GOT3 (cell line): ENCODE results near the gene DNMT3L.
"Not testable (repeated sequence)": the region's sequence is repeated elsewhere in the genome, so short reads cannot be mapped to it uniquely, and the experiment has no call there.

Experiments
- DNase-seq: peaks from one replicate; lab custom pipeline; 2025; ENCODE audit warnings: mixed read lengths; lab: John Stamatoyannopoulos, UW

Gene DNMT3L

GRCh38 chr21:44295163-44295573, 33.5 kb upstream of the DNMT3L start:
- no peak for DNase-seq

- DNase-seq = no peak
Measured at GRCh38 chr21:44294391-44295162, 32.9 kb upstream of the DNMT3L start.

GRCh38 chr21:44293551-44294231, 32.0 kb upstream of the DNMT3L start:
- no peak for DNase-seq

GRCh38 chr21:44292812-44293195, 31.1 kb upstream of the DNMT3L start:
- no peak for DNase-seq

GRCh38 chr21:44291936-44292811, 30.5 kb upstream of the DNMT3L start:
- DNase-seq = no peak

GRCh38 chr21:44291078-44291935, 29.6 kb upstream of the DNMT3L start:
- no peak for DNase-seq

- no peak for DNase-seq
Measured at GRCh38 chr21:44290327-44291077, 28.8 kb upstream of the DNMT3L start.

- DNase-seq = no peak
Measured at GRCh38 chr21:44289381-44290010, 27.8 kb upstream of the DNMT3L start.

GRCh38 chr21:44288251-44289110, 26.8 kb upstream of the DNMT3L start:
- DNase-seq = no peak

GRCh38 chr21:44286716-44287632, 25.3 kb upstream of the DNMT3L start:
- DNase-seq = no peak

GRCh38 chr21:44286086-44286715, 24.5 kb upstream of the DNMT3L start:
- DNase-seq = no peak

- no peak for DNase-seq
Measured at GRCh38 chr21:44285138-44285992, 23.7 kb upstream of the DNMT3L start, which contains the start of gene AIRE. TSS of gene AIRE (plus strand) at chr21:44285876. CDS start at chr21:44286007, 131 bp downstream.

- no peak for DNase-seq
Measured at GRCh38 chr21:44283948-44284347, 22.3 kb upstream of the DNMT3L start.

- not testable (repeated sequence) for DNase-seq
Measured at GRCh38 chr21:44283211-44283785, 21.6 kb upstream of the DNMT3L start.

- DNase-seq = no peak
Measured at GRCh38 chr21:44282370-44282769, 20.7 kb upstream of the DNMT3L start.

GRCh38 chr21:44281801-44282200, 20.1 kb upstream of the DNMT3L start:
- DNase-seq = no peak
